Measurements from ENCODE around the gene SLC66A3. TPM values are rescaled to one million over a fixed set of nuclear protein-coding genes. Genes with fewer than 3 reads are reported as not detected.
"Not testable (repeated sequence)": the region's sequence is repeated elsewhere in the genome, so short reads cannot be mapped to it uniquely, and the experiment has no call there.

The SLC66A3 gene
- total RNA-seq, 1 donor, result 68.8 TPM

GRCh38 chr2:11160731-11161455 lies 5.6 kb downstream of the SLC66A3 start:
- H3K27me3 ChIP-seq (ENCODE audit: insufficient read depth, low read length), result no peaks in the 10 kb centered on the region
- H3K4me3 ChIP-seq (ENCODE audit: insufficient read depth, low read length), result no peak overlapping the region
- TF ChIP-seq, protein P1, sequence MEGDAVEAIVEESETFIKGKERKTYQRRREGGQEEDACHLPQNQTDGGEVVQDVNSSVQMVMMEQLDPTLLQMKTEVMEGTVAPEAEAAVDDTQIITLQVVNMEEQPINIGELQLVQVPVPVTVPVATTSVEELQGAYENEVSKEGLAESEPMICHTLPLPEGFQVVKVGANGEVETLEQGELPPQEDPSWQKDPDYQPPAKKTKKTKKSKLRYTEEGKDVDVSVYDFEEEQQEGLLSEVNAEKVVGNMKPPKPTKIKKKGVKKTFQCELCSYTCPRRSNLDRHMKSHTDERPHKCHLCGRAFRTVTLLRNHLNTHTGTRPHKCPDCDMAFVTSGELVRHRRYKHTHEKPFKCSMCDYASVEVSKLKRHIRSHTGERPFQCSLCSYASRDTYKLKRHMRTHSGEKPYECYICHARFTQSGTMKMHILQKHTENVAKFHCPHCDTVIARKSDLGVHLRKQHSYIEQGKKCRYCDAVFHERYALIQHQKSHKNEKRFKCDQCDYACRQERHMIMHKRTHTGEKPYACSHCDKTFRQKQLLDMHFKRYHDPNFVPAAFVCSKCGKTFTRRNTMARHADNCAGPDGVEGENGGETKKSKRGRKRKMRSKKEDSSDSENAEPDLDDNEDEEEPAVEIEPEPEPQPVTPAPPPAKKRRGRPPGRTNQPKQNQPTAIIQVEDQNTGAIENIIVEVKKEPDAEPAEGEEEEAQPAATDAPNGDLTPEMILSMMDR (IDR thresholded peaks at IDR 0.05; ENCODE audit: extremely low read depth, low read depth, low read length), result no peak
- H3K36me3 ChIP-seq (ENCODE audit: insufficient read depth, low read length), result no peaks in the 10 kb centered on the region
- H3K79me2 ChIP-seq (ENCODE audit: insufficient read depth, low read length), result peaks cover 2% of the 10 kb centered on the region
- no peak overlapping the region for H3K27ac ChIP-seq (ENCODE audit: low read depth, low read length)
- H4K20me1 ChIP-seq (ENCODE audit: insufficient read depth, low read length), result peaks cover 5% of the 10 kb centered on the region
- no peak overlapping the region for H3K4me2 ChIP-seq (ENCODE audit: insufficient read depth, low read length)
- no peak overlapping the region for H2AFZ ChIP-seq (ENCODE audit: low read length)
- H3K4me1 ChIP-seq (ENCODE audit: insufficient read depth, low read length), result peaks cover 2% of the 10 kb centered on the region
- DNase-seq (ENCODE audit: insufficient read length, low spot score, missing footprints), result peak; percentile 65
- H3K9me3 ChIP-seq (ENCODE audit: low read depth, low read length), result no peaks in the 10 kb centered on the region

- no peak overlapping the region for H3K4me3 ChIP-seq (ENCODE audit: insufficient read depth, low read length)
- no peaks in the 10 kb centered on the region for H3K36me3 ChIP-seq (ENCODE audit: insufficient read depth, low read length)
- no peaks in the 10 kb centered on the region for H3K27me3 ChIP-seq (ENCODE audit: insufficient read depth, low read length)
- DNase-seq (ENCODE audit: insufficient read length, low spot score, missing footprints), result no peak
- no peaks in the 10 kb centered on the region for H3K9me3 ChIP-seq (ENCODE audit: low read depth, low read length)
- peaks cover 3% of the 10 kb centered on the region for H4K20me1 ChIP-seq (ENCODE audit: insufficient read depth, low read length)
- no peak overlapping the region for H3K4me2 ChIP-seq (ENCODE audit: insufficient read depth, low read length)
- no peak overlapping the region for H3K27ac ChIP-seq (ENCODE audit: low read depth, low read length)
- no peaks in the 10 kb centered on the region for H3K4me1 ChIP-seq (ENCODE audit: insufficient read depth, low read length)
- H3K79me2 ChIP-seq (ENCODE audit: insufficient read depth, low read length), result no peaks in the 10 kb centered on the region
- TF ChIP-seq, protein P1 (IDR thresholded peaks at IDR 0.05; ENCODE audit: extremely low read depth, low read depth, low read length), result no peak
- no peak overlapping the region for H2AFZ ChIP-seq (ENCODE audit: low read length)
Measured at GRCh38 chr2:11161747-11162146, 6.5 kb downstream of the SLC66A3 start.

GRCh38 chr2:11163439-11164317 lies 8.4 kb downstream of the SLC66A3 start:
- no peaks in the 10 kb centered on the region for H3K36me3 ChIP-seq (ENCODE audit: insufficient read depth, low read length)
- no peaks in the 10 kb centered on the region for H3K4me1 ChIP-seq (ENCODE audit: insufficient read depth, low read length)
- H3K79me2 ChIP-seq (ENCODE audit: insufficient read depth, low read length), result no peaks in the 10 kb centered on the region
- H3K4me3 ChIP-seq (ENCODE audit: insufficient read depth, low read length), result no peak overlapping the region
- H4K20me1 ChIP-seq (ENCODE audit: insufficient read depth, low read length), result no peaks in the 10 kb centered on the region
- no peak overlapping the region for H3K27ac ChIP-seq (ENCODE audit: low read depth, low read length)
- no peak overlapping the region for H2AFZ ChIP-seq (ENCODE audit: low read length)
- no peaks in the 10 kb centered on the region for H3K27me3 ChIP-seq (ENCODE audit: insufficient read depth, low read length)
- H3K4me2 ChIP-seq (ENCODE audit: insufficient read depth, low read length), result no peak overlapping the region
- TF ChIP-seq, protein P1 (IDR thresholded peaks at IDR 0.05; ENCODE audit: extremely low read depth, low read depth, low read length), result no peak
- DNase-seq (ENCODE audit: insufficient read length, low spot score, missing footprints), result peak; percentile 39
- no peaks in the 10 kb centered on the region for H3K9me3 ChIP-seq (ENCODE audit: low read depth, low read length)

DNA sequence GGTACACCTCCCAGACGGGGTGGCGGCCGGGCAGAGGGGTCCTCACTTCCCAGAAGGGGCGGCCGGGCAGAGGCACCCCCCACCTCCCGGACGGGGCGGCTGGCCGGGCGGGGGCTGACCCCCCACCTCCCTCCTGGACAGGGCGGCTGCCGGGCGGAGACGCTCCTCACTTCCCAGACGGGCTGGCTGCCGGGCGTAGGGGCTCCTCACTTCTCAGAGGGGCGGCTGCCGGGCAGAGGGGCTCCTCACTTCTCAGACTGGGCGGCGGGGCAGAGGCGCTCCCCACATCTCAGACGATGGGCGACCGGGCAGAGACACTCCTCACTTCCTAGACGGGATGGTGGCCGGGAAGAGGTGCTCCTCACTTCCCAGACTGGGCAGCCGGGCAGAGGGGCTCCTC lies 9.8 kb downstream of the SLC66A3 start:
- not testable (repeated sequence) for H3K4me3 ChIP-seq (ENCODE audit: insufficient read depth, low read length); H3K79me2 ChIP-seq (ENCODE audit: insufficient read depth, low read length); H3K27ac ChIP-seq (ENCODE audit: low read depth, low read length); DNase-seq (ENCODE audit: insufficient read length, low spot score, missing footprints); H3K27me3 ChIP-seq (ENCODE audit: insufficient read depth, low read length); H3K4me1 ChIP-seq (ENCODE audit: insufficient read depth, low read length); H3K4me2 ChIP-seq (ENCODE audit: insufficient read depth, low read length); H2AFZ ChIP-seq (ENCODE audit: low read length); H4K20me1 ChIP-seq (ENCODE audit: insufficient read depth, low read length); H3K9me3 ChIP-seq (ENCODE audit: low read depth, low read length); H3K36me3 ChIP-seq (ENCODE audit: insufficient read depth, low read length)
